IPS-18c (cell line): ENCODE measurements around the gene GGACT.
"Not testable (repeated sequence)": the region's sequence is repeated elsewhere in the genome, so short reads cannot be mapped to it uniquely, and the experiment has no call there.

ENCODE experiments used
- H3K4me3 ChIP-seq: 2 replicates; pipeline ENCODE4 v1.7.0; 2013; ENCODE audit warnings: low read depth, mild to moderate bottlenecking, low read length, moderate library complexity; ENCODE audit not compliant: insufficient read depth
- H3K9me3 ChIP-seq: one replicate; pipeline ENCODE4 v1.6.1; 2013; ENCODE audit warnings: mild to moderate bottlenecking, low read length, moderate library complexity; ENCODE audit not compliant: control insufficient read depth, insufficient read depth

Gene GGACT

DNA sequence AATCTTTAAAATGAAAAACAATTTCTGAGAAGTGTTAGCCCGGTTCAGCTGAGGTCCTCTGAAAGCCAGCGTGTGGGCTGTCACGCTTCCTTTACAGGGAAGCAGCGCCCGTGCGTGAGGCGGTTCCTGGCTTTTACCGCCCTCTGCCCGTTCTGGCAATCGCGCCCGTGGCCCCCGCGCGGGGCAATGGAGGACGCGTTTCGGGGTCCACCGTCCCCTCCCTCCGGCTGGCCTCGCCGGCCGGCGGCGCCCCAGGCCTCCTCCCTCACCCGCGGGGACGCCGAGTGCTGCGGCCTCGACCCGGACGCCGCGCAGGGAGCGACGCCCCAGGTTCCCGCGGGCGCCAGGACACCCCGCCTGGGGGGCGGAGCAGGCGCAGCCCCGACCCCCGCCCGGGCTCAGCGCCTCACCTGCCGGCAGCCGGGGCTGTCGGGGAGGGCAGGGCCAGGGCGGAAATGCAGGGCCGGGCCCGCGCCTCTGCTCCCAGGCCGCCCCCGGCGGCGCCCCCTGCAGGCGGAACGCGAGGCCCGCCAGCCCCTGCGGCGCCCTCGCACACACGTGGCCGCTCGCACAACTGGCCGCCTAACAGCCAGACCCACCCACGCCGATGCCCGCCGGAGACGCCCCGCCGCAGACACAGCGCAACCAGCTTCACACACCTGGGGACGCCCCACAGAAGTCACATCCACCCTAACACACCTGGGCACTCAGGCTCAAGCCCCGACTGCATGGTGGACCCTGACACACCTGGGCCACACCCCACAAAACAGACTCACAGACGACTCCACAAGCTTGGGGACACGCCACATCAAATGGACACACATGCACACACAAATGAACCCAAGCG is at the start of gene GGACT:
TSS of gene GGACT (minus strand) at position 459 of the 847 bp plus-strand sequence. CDS start 56,198 bp downstream, outside the sequence.
- Histone ChIP-seq H3K4me3 (peak within 1 kb of the TSS; percentile 68), H3K9me3 (no peaks in the 10 kb centered on the region)

- no peak overlapping the region for H3K4me3 ChIP-seq
- H3K9me3 ChIP-seq, result no peaks in the 10 kb centered on the region
Measured at GRCh38 chr13:100637796-100638195, 49.2 kb upstream of the GGACT start.

GRCh38 chr13:100637380-100637779 is 48.8 kb upstream of the GGACT start:
- no peak overlapping the region for H3K4me3 ChIP-seq
- no peaks in the 10 kb centered on the region for H3K9me3 ChIP-seq

- H3K9me3 ChIP-seq, result no peaks in the 10 kb centered on the region
Measured at GRCh38 chr13:100636441-100636840, 47.9 kb upstream of the GGACT start.

GRCh38 chr13:100636004-100636403 is 47.4 kb upstream of the GGACT start:
- H3K4me3 ChIP-seq, result no peak overlapping the region
- no peaks in the 10 kb centered on the region for H3K9me3 ChIP-seq

More at GRCh38 chr13:100636441-100636840, 47.9 kb upstream of the GGACT start:
- no peak overlapping the region for H3K4me3 ChIP-seq

DNA sequence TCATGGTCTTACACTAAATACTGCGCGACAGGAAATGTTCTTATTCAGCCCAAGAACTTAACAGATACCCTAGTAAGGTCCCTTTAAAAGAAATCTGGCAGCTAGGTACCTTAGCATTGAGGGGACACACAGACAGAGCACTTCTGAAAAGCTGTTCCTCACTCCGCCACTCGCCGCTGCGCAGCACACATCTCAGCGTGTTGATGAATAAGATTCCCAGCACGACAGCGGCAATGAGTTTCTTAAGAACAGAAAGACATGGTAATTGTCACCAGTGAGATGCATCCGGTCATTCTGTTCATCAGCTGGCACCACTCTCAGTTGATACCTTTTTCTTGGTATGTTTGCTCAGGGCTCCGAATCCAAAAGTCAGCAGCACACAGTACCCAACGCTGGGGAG is 46.1 kb upstream of the GGACT start:
- no peak overlapping the region for H3K4me3 ChIP-seq
- H3K9me3 ChIP-seq, result no peaks in the 10 kb centered on the region

- Histone ChIP-seq H3K9me3 (no peaks in the 10 kb centered on the region), H3K4me3 (no peak overlapping the region)
Measured at GRCh38 chr13:100633461-100633860, 44.9 kb upstream of the GGACT start.

DNA sequence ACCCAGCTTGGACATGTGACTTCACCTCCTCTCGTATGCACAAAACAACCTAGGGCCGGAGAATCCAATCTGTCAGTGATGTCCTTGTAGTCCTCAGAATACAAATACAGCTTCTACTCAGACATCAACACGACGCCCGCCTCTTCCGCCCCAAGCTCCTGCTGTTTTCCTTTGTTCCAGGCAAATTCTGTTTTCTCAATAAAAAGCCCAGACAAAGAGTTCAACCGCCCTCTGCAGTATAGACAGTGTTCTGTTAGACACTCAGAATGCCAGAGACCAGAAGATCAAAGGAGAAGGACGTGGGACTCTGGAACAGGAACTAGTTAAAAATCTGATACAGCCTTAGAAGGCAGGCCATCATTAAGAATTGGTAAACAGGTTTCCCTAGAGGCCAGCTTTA is 42.0 kb upstream of the GGACT start:
- no peak overlapping the region for H3K4me3 ChIP-seq
- no peaks in the 10 kb centered on the region for H3K9me3 ChIP-seq

GRCh38 chr13:100627120-100627519 is 38.5 kb upstream of the GGACT start:
- H3K4me3 ChIP-seq, result no peak overlapping the region
- H3K9me3 ChIP-seq, result no peaks in the 10 kb centered on the region

DNA sequence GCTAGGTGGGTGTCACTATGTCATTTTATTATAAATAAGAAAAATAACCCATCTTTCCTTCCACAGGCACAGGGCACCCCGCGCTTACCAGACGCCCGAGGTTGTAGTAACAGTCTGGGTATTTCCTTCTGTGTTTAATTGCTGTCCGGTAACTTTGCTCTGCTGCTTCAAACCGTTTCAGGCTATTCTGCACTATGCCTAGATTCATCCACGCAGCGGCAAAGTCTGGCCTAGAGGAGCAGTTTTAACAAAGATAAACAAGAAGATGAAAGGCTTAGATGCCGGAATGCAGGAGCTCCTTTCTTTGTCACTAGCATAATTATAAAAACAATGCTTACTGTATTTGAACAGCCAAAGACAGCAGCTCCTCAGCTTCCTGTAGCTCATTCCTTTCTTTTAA is 36.9 kb upstream of the GGACT start:
- no peak overlapping the region for H3K4me3 ChIP-seq
- no peaks in the 10 kb centered on the region for H3K9me3 ChIP-seq

DNA sequence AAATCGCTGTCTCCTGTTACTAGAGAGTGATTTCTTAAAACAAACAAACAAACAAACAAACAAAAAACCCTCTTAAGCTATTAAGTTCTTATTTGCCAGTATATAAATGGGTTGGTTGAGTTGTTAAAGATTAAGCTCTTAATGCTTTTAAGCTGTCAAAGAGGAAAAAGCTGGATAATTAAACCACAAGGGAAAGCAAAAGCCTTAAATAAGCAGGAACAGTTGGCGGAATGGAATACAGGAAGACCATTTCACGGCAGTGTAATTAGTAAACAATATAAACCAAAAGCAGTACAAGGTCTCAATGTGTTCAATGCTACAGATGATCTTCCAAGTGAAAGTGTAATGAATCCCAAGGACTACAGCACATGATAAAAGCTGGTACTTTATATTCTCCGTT is 32.2 kb upstream of the GGACT start:
- peaks cover 11% of the 10 kb centered on the region for H3K9me3 ChIP-seq

GRCh38 chr13:100619940-100620339 is 31.4 kb upstream of the GGACT start:
- H3K9me3 ChIP-seq, result peaks cover 13% of the 10 kb centered on the region

More for the DNA sequence above, 32.2 kb upstream of the GGACT start:
- H3K4me3 ChIP-seq, result no peak overlapping the region

GRCh38 chr13:100618897-100619296 is 30.3 kb upstream of the GGACT start:
- peaks cover 13% of the 10 kb centered on the region for H3K9me3 ChIP-seq
- not testable (repeated sequence) for H3K4me3 ChIP-seq

More at GRCh38 chr13:100619940-100620339, 31.4 kb upstream of the GGACT start:
- H3K4me3 ChIP-seq, result no peak overlapping the region

GRCh38 chr13:100613031-100613430 is 24.4 kb upstream of the GGACT start:
- Histone ChIP-seq H3K4me3 (no peak overlapping the region), H3K9me3 (peaks cover 13% of the 10 kb centered on the region)

DNA sequence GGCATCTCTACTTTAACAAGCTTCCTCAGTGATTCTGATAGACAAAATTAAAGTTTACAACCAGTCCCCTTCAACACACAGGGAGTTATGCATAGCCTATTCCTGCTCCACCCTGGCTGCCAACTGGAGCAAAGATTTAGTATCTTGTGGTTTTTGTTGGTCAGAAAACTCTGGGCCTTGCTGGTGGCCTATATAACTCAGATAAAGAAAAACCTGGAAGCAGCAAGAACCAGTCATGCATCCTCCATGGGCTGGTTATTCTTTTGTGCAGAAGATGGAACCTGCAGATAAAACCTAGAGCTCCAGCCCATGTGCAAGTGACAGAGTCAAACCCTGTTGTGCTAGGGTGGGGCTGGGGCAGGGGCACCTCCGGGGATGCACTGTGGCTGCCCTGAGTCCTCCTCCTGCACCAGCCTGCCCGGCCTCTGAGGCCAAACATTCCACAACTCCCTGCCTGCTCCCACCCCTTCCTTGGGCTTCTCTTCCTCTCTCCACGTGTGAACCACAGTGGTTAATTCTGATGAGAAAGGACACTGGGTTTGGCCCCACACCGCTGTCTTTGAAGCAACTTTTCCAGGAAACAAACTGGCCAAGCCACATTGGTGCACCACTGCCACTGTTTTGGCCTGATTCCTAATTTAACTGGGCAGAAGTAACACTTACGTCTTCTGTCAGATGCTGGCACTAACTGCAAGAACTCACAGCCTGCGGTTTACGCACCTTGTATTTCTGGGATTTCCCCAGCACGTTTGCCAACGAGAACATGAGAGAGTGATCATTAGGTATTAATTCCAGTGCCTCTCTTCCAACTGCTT is 23.3 kb upstream of the GGACT start:
- Histone ChIP-seq H3K4me3 (no peak overlapping the region), H3K9me3 (peaks cover 4% of the 10 kb centered on the region)

DNA sequence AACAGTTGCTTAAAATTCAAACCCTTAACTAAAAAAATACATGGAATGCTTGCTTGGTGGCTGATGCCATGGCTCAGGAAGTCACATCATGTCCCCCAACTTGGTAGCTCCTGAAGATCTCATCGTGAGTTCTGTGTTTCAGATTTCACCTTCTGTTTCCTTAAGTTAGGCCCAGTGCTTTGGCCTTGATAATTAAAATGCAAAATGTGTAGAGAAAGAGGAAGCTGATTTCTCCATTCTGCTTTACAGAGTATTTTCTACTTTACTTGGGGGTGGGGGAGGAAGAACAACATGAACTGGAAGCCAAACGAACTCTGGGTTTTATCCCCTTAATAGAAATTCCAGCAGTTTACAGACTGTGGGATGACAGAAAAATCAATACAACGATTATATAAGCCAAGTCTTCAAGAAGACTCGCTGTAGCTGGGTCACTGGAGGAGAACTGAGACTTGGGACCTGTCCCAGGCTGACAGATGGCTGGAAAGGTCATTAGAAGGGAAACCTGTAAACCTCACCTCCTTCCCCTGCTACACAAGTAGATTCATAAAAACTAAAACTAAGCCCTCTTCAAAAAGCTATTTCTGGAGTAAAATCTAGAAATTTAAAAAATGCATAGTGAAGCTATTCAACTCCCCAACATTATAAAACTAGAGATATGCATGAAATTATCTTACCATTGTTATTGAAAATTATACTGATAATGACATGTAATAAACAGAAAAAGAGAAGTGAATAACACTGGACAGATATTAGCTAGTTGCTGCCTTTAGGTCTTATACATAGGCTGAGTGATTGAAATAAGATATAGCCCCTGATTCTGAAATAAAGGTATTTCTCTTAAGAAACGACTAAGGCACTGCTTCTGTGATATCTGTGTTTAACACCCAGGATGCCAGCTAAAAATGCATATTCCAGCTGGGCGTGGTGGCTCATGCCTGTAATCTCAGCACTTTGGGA is 22.1 kb upstream of the GGACT start:
- H3K4me3 ChIP-seq, result no peak overlapping the region

DNA sequence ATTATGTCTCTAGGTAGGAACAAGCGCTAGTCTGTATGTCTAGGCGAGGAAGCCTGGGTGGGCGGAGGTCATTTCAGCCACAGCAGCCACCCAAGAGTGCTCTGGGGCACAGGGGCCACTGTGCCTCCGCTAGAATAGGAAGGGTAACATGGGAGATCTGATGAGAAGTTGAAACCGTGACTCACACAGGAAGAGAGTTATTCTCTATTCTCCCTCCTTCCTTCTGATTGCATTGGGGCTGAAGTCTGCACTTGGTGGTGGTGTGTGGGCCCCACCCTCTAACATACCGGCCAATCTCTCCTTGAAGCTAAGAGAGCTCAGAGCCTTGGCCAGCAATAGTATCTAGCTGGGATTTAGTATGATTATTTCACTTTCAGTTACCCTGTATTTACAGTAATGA is 20.3 kb upstream of the GGACT start:
- Histone ChIP-seq H3K9me3 (no peaks in the 10 kb centered on the region), H3K4me3 (no peak overlapping the region)

More for the DNA sequence above, 22.1 kb upstream of the GGACT start:
- H3K9me3 ChIP-seq, result peaks cover under 1% of the 10 kb centered on the region
